Endodermal cell (in vitro differentiated cells): ENCODE results near the gene CHD3. TPM values are rescaled to one million over a fixed set of nuclear protein-coding genes. Genes with fewer than 3 reads are reported as not detected.

ENCODE experiments used
- DNase-seq: peaks from one replicate; pipeline ENCODE4 v3.0.0-alpha.2; 2017
- H3K27ac ChIP-seq: 2 replicates; pipeline ENCODE4 v1.5.1; 2013; ENCODE audit warnings: mild to moderate bottlenecking, low read depth, low read length, moderate library complexity
- H3K27me3 ChIP-seq: 2 replicates; pipeline ENCODE4 v1.6.1; 2013; ENCODE audit warnings: mild to moderate bottlenecking, low read length, moderate library complexity; ENCODE audit not compliant: insufficient read depth, control insufficient read depth, poor library complexity, severe bottlenecking
- H3K36me3 ChIP-seq: 2 replicates; pipeline ENCODE4 v1.7.0; 2013; ENCODE audit warnings: mild to moderate bottlenecking, low read length, moderate library complexity; ENCODE audit not compliant: control insufficient read depth, insufficient read depth
- H3K4me1 ChIP-seq: one replicate; pipeline ENCODE4 v1.7.0; 2013; ENCODE audit warnings: low read length; ENCODE audit not compliant: control insufficient read depth, insufficient read depth
- H3K4me3 ChIP-seq: 2 replicates; pipeline ENCODE4 v1.5.1; 2013; ENCODE audit warnings: mild to moderate bottlenecking, low read length, moderate library complexity
- H3K9ac ChIP-seq: 2 replicates; pipeline ENCODE4 v1.6.1; 2013; ENCODE audit warnings: mild to moderate bottlenecking, low read length, moderate library complexity; ENCODE audit not compliant: poor library complexity, severe bottlenecking; ENCODE audit errors: extremely low read depth
- H3K9me3 ChIP-seq: 2 replicates; pipeline ENCODE4 v1.6.1; 2013; ENCODE audit warnings: mild to moderate bottlenecking, low read length, moderate library complexity; ENCODE audit not compliant: control insufficient read depth
- H3K27ac Mint-ChIP-seq: 2 replicates; pipeline ENCODE4 v1.8.0; 2020; ENCODE audit warnings: mixed read lengths
- H3K27me3 Mint-ChIP-seq: 2 replicates; pipeline ENCODE4 v1.8.0; 2021; ENCODE audit warnings: mild to moderate bottlenecking, mixed read lengths; ENCODE audit not compliant: insufficient read depth
- H3K36me3 Mint-ChIP-seq: 2 replicates; pipeline ENCODE4 v1.8.0; 2020; ENCODE audit warnings: low read depth, mixed read lengths
- H3K4me1 Mint-ChIP-seq: 2 replicates; pipeline ENCODE4 v1.8.0; 2020; ENCODE audit warnings: mixed read lengths
- H3K4me3 Mint-ChIP-seq: 2 replicates; pipeline ENCODE4 v1.8.0; 2020; ENCODE audit warnings: mild to moderate bottlenecking, moderate library complexity, mixed read lengths
- H3K9me3 Mint-ChIP-seq: 2 replicates; pipeline ENCODE4 v1.8.0; 2020; ENCODE audit warnings: mild to moderate bottlenecking, mixed read lengths
- CTCF ChIP-seq: fragments of 200-600 bp; sonication (generic); conservative IDR thresholded peaks from 2 replicates; pipeline ENCODE4 v1.5.0; 2021; ENCODE audit warnings: antibody characterized with exemption, mild to moderate bottlenecking
- WGBS, 2 experiments: methylation state at CpG; one replicate each; pipeline versions ENCODE4 v1.1.5 to v1.1.7; 2013; ENCODE audit warnings: missing lambda C conversion rate in 2 of 2, mixed read lengths in 1 of 2; ENCODE audit not compliant: insufficient coverage in 1 of 2, insufficient read length in 1 of 2; 5-methylcytosine and 5-hydroxymethylcytosine counted together
- total RNA-seq, 2 donors: library from RNA; stranded (reverse); fragmentation: NEBNext Ultra II Directional in 1 of 2; extraction: Animal tissue kit (Norgen Biotek cat#: 25700) in 1 of 2; gene quantifications; 2 replicates in 1 of 2; 3 replicates in 1 of 2; pipeline ENCODE4 v1.2.1, GENCODE V29; 2021

The CHD3 gene
- total RNA-seq, 2 donors from 2014 or later, result 55.0 to 64.1 TPM

- Mint-ChIP-seq H3K36me3 (peaks cover 51% of the 10 kb centered on the region), H3K27me3 (no peaks in the 10 kb centered on the region), H3K4me3 (no peak overlapping the region), H3K4me1 (peaks cover 18% of the 10 kb centered on the region), H3K27ac (no peak overlapping the region), H3K9me3 (no peaks in the 10 kb centered on the region)
- DNase-seq, result no peak
- Histone ChIP-seq H3K4me1 (peaks cover 5% of the 10 kb centered on the region), H3K27me3 (no peaks in the 10 kb centered on the region), H3K9ac (no peak overlapping the region), H3K36me3 (peaks cover 59% of the 10 kb centered on the region), H3K9me3 (no peaks in the 10 kb centered on the region), H3K4me3 (no peak overlapping the region), H3K27ac (no peak overlapping the region)
- no peak for TF ChIP-seq CTCF
These were observed 47.3 kb downstream of the CHD3 start for GRCh38 chr17:7935859-7936258.

GRCh38 chr17:7940034-7940433 lies 51.4 kb downstream of the CHD3 start:
- no peak overlapping the region for H3K4me3 ChIP-seq
- H3K9me3 ChIP-seq, result no peaks in the 10 kb centered on the region
- Mint-ChIP-seq H3K36me3 (peaks cover 76% of the 10 kb centered on the region), H3K27me3 (no peaks in the 10 kb centered on the region), H3K27ac (no peak overlapping the region), H3K4me1 (no peaks in the 10 kb centered on the region), H3K9me3 (no peaks in the 10 kb centered on the region), H3K4me3 (no peak overlapping the region)
- no peaks in the 10 kb centered on the region for H3K4me1 ChIP-seq
- H3K27ac ChIP-seq, result no peak overlapping the region
- TF ChIP-seq CTCF, result no peak
- DNase-seq, result no peak
- no peak overlapping the region for H3K9ac ChIP-seq
- H3K36me3 ChIP-seq, result peaks cover 83% of the 10 kb centered on the region
- 91 to 97% methylated on average over 4 of the region's 4 CpGs for WGBS, 2 experiments
- H3K27me3 ChIP-seq, result no peaks in the 10 kb centered on the region

GRCh38 chr17:7940743-7941142 lies 52.2 kb downstream of the CHD3 start:
- Histone ChIP-seq H3K36me3 (peaks cover 83% of the 10 kb centered on the region), H3K9me3 (no peaks in the 10 kb centered on the region), H3K4me1 (no peaks in the 10 kb centered on the region), H3K27me3 (no peaks in the 10 kb centered on the region), H3K4me3 (no peak overlapping the region), H3K9ac (no peak overlapping the region), H3K27ac (no peak overlapping the region)
- DNase-seq, result no peak
- no peaks in the 10 kb centered on the region for H3K9me3 Mint-ChIP-seq
- no peak overlapping the region for H3K4me3 Mint-ChIP-seq
- H3K4me1 Mint-ChIP-seq, result no peaks in the 10 kb centered on the region
- no peaks in the 10 kb centered on the region for H3K27me3 Mint-ChIP-seq
- 96 to 100% methylated on average over 4 to 6 of the region's 6 CpGs for WGBS, 2 experiments
- no peak overlapping the region for H3K27ac Mint-ChIP-seq
- peaks cover 76% of the 10 kb centered on the region for H3K36me3 Mint-ChIP-seq
- TF ChIP-seq CTCF, result no peak
